COLO668 (cell line): Measurements from ENCODE around the gene TRIP10.
"Not testable (repeated sequence)": the region's sequence is repeated elsewhere in the genome, so short reads cannot be mapped to it uniquely, and the experiment has no call there.

Source experiments
- DNase-seq: peaks from one replicate; lab custom pipeline; 2025; ENCODE audit not compliant: unreplicated experiment; lab: John Stamatoyannopoulos, UW

TRIP10 gene

DNA sequence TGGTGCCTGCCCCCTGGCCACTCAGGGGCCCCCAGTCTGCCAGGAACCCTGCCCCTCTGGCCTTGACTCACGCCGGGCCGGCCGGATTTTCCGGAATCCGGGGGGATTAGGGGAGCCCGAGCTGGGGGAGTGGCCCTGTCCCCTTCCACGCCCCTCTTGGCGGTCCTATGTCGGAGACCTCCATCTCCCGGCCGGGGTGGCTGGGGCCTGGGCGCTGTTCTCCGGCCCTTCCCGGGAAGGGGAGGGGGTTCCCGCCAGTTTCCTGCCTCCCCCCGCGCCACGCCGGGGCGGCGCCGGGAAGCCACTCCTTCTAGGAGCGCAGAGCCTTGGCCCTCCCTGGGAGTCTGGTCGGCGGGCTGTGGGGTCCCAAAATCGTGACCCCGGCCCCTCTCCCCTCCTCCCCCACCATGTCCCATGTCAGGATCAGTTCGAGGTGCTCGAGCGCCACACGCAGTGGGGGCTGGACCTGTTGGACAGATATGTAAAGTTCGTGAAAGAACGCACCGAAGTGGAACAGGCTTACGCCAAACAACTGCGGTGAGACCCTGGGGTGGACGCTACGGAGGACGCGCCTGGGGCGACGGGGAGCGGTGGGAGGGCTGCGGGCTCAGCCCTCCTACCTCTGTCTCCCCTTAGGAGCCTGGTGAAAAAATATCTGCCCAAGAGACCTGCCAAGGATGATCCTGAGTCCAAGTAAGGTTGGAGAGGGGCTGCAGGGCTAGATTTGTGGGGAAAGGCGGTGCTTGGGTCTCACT is 1.3 kb downstream of the TRIP10 start:
- DNase-seq = no peak

GRCh38 chr19:6743066-6743465 is 3.6 kb downstream of the TRIP10 start:
- DNase-seq = no peak

DNA sequence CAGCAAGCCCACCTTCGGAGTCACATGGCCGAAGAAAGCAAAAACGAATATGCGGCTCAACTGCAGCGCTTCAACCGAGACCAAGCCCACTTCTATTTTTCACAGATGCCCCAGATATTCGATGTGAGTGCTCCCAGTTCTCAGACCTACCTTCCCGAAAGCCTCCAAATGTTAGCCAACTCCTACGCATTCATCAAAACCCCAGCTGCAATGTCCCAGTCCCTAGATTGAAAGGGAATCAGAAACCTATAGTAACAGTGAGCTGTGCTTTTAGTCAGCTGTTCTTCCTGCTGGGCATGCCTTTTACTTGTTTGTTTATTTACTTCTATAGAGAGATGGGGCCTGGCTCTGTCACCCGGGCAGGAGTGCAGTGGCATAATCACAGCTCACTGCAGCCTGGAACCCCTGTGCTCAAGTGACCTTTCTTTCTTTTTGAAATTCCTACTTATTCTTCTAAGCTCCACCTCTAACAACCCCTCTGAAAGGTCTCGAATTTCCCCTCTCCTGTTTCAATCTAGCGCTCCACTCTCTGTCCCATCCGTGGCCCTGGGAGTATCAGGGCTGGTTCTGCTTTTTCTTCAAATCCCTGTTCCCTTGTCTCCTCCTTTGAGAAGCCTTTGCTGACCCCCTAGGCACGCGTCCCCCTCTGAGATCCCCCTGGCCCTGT is 4.4 kb downstream of the TRIP10 start:
- DNase-seq = no peak

GRCh38 chr19:6744381-6745301 is 5.2 kb downstream of the TRIP10 start:
- no peak for DNase-seq

- DNase-seq = no peak
These were observed 6.5 kb downstream of the TRIP10 start for GRCh38 chr19:6745965-6746364.

DNA sequence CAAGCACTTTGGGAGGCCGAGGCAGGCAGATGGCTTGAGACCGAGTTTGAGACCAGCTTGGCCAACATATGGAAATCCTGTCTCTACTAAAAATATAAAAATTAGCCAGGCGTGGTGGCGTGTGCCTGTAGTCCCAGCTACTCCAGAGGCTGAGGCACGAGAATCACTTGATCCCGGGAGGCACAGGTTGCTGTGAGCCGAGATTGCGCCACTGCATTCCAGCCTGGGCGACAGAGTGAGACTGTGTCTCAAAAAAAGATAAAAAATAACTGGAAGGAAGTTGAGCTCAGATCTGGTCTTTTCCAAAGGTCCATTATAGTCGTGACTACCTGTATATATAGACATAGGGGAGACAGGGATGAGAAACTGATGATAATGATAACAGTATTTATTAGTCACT is 9.1 kb downstream of the TRIP10 start:
- DNase-seq = not testable (repeated sequence)

- DNase-seq = no peak
These were observed 10.6 kb downstream of the TRIP10 start for GRCh38 chr19:6750062-6750461.

DNA sequence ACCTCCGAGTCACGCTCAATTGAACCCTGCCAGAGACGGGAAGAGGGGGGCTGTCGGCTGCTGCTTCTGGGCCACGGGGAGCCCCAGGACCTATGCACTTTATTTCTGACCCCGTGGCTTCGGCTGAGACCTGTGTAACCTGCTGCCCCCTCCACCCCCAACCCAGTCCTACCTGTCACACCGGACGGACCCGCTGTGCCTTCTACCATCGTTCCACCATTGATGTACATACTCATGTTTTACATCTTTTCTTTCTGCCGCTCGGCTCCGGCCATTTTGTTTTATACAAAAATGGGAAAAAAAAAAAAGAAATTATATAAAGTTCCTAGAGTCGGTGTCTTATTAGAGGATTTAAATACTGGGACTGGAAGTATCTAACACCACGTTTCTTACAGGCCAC is 11.7 kb downstream of the TRIP10 start:
- DNase-seq = no peak

DNA sequence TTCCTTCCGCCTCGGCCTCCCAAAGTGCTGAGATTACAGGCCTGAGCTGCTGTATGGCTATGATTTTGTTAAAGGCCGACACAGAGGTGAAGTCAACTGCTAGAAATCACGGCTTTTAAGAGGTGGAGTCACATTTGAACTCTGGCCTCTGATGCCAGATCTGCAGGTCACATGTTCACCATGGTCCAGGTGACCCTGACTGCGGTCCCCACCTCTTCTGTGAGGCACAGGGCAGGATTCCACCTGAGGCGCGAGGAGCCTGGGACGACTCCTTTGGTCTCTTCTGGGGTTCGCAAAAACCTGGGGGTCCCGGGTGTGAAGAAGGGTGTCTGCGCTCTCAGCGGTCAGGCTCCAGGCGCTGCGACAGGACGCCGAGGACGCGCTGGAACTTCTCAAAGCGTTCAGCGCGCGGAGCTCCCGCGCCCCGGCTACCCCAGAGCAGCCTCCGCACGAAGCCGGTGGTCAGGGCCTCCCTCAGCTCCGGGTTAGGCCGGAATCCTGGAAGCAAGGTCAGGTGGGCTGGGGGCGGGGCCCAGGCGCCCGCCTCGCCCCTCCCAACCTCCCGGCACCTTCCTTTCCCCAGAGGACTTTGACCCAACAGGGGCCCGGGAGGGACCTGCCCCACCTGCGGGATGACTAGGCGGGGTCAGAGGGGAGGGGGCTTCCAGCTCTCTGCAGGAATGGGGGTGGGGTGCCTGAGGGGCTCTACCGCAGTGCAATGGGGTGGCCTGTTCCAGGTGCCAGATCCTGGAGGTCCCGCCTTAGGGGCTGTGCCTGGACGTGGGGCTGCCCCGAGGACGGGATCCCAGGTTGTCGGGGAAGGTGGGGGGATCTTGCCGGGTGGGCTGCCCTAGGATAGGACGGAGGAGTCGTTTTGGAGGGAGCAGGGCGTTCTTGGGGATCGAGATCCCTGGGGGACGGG is 13.0 kb downstream of the TRIP10 start:
- no peak for DNase-seq

DNA sequence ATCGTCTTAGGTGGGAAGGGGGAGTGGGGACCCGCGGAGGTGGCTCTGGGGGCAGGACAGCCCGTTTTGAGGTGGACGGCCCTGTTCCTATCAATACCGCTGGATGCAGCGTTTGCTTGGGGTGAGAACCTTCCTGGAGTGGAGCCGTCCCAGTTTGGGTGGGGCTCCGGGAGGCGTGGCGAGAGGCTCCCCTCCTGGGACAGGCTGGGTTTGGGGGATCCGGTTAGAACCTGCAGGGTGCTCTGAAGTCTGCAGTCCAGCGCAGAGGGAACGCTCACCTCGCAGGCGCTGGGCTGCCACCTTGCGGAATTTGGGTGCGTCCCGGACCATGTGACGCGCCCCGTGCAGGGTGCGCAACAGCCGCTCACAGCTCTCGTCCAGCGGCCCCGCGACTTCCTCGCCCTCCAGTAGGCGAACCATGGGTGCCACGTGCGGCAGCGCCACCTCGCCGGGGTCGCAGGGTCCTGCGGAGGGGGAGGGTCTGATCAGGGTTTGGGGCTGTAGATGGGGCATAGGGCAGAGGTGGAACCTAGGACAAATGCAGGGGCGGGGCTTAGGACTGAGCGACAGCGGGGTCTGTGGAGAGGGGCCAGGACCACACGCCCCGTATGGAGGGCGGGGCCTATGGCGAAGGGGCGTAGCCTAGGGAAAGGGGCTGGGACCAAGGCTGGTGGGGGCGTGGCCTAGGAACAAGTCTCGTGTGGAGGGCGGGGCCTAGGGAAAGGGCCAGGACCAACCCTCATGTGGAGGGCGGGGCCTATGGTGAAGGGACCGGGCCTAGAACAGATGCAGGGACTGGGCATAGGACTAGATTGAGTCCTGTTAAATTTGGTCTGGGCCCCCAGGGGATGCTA is 13.9 kb downstream of the TRIP10 start:
- peak; percentile 33 for DNase-seq

- no peak for DNase-seq
These were observed 14.7 kb downstream of the TRIP10 start for GRCh38 chr19:6754136-6754535.

DNA sequence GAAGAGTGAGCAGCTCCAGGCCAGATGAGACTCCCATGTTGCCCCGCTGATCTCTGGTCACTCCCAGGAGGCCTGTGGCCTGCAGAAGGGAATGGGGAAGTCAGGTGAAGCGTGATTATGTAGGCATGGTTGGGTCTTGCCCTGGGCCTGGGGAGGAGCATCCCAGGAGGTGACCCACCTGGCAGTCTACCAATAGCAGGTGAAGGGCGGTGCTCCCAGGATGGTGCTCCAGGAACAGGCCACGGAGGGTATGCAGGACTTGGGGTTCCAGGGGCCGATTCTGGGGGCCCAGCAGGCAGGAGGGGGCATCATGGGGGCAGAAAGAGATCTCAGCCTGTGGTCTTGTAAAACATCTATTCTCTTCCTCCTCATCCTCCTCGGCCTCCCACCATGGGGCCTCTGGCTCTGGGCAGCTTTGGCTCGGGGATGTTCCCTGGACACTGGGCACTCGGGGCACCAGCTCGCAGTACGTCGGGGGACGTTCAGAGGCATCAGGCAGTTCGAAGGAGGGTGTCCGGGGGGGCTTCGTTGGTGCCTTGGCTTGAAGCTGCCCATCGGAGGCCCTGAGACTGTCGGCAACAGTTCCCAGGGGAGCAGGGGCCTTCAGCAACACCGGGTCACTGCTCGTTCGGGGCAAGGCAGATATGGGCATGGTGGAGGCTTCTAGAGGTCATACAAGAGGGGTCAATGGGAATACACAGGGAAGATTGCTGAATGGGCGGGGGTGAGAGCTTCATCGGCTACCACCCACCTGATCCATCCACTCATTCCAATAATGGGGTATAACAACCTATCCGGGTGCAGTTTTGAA is 15.4 kb downstream of the TRIP10 start:
- no peak for DNase-seq

- DNase-seq = no peak
These were observed 21.1 kb downstream of the TRIP10 start for GRCh38 chr19:6760606-6761005.

DNA sequence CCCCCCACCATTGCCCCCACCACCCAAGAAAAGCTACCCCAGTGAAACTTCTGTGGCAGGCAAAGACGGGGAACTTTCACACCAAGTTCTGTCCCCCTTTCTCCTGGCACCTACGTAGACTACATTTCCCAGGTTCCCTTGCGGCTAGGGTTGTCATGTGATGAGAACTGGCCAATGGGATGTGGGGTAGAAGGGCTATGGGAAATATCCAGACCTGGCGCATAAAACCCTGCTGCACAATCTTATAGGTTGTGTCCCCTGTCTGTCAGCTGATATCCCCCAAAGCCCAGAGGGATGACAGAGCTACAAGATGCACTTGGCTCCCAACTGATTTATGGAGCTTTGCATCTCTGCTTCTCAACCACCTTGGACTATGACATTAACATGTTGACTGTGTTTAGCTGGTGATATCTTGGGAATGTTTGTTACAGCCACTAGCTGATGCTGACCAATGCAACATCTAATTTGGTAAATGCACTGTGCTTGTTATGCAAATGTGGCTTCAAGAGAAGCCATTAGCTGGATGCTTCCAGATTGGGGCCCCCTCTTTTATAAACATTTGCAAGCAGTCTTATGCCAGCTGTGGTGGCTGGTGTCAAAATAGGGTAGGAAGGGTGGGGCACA is 21.7 kb downstream of the TRIP10 start:
- no peak for DNase-seq

DNA sequence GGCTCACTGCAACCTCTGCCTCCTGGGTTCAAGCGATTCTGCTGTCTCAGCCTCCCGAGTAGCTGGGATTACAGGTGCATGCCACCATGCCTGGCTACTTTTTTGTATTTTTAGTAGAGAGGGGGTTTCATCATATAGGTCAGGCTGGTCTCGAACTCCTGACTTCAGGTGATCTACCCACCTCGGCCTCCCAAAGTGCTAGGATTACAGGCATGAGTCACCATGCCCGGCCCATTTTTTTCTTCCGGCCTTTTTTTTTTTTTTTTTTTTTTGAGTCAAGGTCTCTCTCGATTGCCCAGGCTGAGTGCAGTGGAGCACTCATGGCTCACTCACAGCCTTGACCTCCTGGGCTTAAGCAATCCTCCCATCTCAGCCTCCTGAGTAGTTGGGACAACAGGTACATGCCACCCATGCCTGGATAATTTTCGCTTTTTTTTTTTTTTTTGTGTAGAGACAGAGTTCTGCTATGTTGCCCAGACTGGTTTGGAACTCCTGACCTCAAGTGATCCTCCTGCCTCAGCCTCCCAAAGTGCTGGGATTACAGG is 22.8 kb downstream of the TRIP10 start:
- DNase-seq = not testable (repeated sequence)

DNA sequence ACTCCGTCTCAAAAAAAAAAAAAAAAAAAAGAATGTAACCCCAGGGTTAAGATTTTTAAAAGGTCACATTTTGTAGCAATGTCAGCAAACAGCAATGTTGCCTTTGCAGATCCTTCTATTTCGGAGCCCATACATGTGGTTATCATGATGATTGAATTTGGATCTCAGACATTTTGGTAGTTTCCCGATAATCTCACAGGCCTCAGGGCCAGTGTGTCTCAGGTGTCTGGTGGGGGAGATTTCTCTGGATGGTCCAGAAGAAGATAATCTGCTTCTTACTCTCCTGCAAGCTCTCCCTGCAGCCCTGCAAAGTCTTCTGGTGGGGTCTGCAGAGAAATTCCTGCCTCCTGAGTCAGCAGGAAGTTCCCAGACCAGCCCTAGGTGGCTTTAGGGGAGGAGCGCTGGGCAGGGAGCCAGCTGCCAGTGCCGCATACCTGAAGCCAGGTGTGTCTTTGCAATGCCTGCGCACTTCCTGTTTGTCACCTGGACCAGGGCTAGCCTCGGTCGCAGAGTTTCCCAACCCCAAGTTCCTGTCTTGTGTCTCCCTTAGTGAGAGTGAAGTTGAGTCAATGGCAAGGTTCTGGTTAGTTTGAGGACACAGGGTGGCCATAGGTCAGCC is 26.4 kb downstream of the TRIP10 start:
- peak; percentile 87 for DNase-seq

GRCh38 chr19:6766357-6767080 is 27.0 kb downstream of the TRIP10 start:
- no peak for DNase-seq
